ENCODE data around the gene LRP1.

Gene LRP1

DNA sequence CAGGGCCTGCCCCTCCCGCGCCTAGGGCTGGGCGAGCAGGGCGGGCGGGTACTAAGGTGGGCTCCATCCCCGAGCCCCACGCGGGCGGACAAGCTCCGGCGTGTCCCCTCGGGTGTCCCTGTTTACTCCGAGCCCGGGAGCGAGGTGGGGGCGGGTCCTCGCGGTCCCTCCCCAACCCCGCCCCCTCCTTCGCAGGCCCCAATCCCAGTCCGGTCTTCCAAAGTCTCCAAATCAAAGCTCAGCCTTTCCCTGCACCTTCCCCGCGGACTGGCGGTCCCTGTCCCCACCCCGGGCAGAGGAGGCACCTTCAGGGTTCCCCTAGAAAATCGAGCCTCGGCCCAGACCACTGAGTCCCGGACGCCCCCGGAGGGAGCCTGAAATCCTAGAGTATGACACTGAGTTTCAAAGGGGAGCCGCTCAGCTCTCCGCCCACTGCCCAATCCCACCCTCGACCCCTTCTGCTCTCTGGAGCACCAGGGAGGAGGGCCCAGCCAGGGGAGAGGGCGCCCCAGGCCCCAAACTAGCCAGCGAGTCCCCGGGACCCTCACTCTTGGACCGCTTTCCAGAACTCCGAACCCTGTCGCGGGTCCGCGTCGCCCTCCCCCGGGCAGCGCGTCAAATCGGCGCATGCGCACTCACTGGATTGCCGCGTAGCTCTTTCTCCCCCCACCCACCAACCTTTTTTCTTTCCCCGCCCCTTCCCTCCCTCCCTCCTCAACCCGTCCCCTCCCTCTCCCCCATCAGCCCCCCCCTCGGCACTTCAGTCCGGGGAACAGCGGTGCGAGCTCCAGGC, at the start of gene LRP1:
TSS of gene LRP1 (plus strand) at position 758 of the 793 bp plus-strand sequence. CDS start 482 bp downstream, outside the sequence.
- in situ Hi-C loops (cut with MboI; ENCODE audit: low sequenced_read_pairs) = no loop called here

DNA sequence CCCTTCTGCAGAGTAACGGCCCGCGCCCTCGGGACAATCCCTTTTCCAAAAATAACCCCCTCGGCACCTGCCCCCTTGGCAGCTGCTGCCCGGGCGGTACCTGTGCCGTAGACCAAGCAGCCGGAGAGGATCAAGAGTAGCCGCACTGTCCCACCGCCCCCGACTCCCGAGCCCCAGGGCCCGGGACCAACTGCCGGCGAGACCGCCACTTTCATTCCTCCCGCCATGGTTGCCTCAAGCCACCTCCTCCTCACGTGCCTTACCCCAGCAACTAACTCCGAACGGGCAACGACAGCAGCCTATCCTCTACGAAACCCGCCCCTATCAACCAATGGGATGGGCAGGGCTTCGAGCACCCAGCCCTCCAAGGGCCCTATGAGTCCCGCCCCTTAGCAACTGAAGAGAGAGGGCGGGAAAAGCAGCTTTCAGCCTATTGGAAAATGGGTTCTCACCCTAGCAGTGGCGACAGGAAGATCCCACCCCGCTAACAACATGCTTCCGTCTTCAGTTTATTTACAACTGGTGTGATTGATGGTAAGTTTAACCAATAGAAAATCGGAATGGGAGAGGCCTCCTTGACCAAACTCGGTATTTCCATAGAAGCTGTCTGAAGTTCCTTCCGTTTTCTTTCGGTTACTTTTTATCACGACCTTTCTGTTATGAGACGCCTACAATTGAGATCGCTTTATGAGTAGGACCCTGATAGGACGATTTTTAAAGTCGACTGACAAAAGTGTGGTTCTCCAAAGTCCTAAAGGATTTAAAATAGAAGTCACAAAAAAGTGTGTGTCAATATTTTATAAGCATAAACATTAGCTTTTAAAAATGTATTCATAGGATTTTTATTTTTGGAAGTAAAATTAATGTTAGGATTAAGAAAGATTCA, 49.5 kb upstream of the LRP1 start, which contains the start of gene NEMP1:
TSS of gene NEMP1 (minus strand) at position 273 of the 886 bp plus-strand sequence. CDS start at position 227, 46 bp downstream.
- in situ Hi-C loops (cut with MboI; ENCODE audit: low sequenced_read_pairs) = no loop called here

DNA sequence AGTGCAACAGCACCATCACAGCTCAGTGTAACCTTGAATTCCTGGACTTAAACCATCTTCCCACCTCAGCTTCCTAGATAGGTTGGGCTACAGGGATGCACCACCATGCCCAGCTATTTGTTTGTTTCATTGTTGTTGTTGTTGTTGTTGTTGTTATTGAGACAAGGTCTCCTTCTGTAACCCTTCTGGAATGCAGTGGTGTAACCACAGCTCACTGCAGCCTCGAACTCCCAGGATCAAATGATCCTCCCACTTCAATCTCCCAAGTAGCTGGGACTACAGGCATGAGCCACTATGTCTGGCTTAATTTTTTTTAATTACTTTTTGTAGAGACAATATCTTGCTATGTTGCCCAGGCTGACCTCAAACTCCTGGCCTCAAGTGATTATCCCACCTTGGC, 48.5 kb upstream of the LRP1 start:
- in situ Hi-C loops (cut with MboI; ENCODE audit: low sequenced_read_pairs) = no loop called here

DNA sequence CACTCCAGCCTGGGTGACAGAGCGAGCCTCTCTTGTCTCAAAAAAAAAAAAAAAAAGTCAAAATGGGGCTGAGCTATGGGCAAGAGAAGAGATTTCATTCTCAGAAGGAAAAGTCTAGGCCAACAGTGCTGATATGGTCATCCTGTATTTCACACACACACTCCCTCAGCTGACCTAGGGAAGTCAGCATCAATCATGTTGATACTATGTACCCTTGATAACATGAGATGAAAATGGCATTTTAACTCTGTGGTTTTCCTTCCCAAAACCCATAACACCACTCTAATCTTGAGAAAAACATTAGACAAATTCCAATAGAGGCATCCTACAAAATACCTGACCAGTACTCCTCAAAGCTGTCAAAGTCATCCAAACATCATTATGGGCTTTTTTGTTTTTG, 47.4 kb upstream of the LRP1 start:
- in situ Hi-C loops (cut with MboI; ENCODE audit: low sequenced_read_pairs) = no loop called here

DNA sequence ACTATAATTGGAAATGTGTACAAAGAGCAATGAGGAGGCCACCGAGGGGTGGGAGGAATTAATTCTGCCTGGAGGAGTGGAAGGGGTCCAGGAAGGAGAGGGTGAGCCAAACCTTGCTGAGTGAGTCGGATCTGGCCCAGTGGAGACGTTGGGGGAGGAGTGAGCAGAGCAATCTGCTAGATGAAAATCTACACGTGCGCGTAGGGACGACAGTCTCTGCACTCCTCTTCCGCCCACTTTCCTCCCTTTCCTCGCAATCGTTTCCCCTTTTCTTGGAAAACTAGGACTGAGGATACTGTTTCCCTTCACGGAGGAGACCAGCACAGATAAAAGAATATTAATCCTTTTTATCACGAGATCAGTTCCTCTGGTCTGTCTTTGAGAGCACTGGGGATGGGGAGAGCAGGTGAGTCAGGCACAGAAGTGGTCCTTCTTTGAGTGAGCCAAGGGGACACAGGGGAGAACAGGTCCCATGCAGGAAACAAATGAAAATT, 42.2 kb upstream of the LRP1 start:
- in situ Hi-C loops (cut with MboI; ENCODE audit: low sequenced_read_pairs) = no loop called here

DNA sequence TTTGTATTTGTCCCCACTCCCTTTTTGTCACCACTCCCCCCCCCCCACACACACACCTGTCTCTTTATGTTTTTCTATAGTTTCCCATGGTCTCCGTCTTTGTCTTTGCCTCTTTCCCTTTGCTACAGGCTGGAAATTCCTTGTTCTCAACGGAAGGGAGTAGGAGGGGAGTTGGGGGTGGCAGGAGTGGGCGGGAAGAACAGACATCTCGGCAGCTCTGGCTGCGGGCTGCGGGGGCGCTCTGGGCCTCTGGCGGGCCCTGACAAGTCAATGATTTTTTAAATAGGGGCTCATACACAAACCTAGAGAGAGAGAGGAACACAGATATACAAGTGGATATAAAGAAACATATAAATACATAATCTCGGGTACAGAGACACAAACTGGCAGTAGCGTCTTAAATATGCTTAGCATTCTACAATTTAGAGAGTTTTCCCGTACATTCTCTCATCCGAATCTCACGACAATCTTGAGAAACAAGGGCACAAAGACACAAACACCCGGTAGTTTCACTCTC, 41.7 kb upstream of the LRP1 start:
- in situ Hi-C loops (cut with MboI; ENCODE audit: low sequenced_read_pairs) = no loop called here

DNA sequence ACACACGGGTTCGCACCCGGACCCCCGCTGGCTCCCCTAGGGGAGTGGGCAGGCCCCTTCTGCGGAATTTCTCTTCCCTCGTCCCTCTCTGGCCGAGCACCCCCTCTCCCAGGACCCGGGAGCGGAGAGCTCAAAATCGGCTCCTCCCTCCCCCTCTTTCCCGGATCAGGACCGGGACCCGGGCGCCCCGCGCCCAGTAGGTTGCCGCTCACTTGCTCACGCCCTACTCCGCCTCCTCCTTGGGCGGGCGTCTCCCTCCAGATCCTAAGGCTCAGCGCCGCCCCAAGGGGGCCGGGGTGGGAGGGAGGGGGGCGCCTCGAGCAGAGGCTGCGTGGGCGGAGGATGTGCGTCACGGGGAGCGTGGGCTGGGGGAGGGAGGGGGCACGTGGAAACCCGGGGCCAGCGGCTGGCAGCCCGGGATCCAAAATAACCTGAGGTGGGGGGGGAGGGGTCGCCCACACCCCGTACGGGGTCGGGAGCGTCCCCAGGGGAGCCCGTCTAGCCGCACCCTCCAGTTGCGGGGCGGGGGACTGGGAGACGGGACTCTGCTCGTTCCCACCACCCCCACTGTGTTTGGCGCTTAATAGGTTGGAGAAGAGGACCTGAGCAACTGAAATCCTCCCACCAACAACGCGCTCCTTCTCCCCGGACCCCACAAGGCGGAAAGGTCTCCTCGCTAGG, 41.1 kb upstream of the LRP1 start:
- in situ Hi-C loops (cut with MboI; ENCODE audit: low sequenced_read_pairs) = no loop called here

DNA sequence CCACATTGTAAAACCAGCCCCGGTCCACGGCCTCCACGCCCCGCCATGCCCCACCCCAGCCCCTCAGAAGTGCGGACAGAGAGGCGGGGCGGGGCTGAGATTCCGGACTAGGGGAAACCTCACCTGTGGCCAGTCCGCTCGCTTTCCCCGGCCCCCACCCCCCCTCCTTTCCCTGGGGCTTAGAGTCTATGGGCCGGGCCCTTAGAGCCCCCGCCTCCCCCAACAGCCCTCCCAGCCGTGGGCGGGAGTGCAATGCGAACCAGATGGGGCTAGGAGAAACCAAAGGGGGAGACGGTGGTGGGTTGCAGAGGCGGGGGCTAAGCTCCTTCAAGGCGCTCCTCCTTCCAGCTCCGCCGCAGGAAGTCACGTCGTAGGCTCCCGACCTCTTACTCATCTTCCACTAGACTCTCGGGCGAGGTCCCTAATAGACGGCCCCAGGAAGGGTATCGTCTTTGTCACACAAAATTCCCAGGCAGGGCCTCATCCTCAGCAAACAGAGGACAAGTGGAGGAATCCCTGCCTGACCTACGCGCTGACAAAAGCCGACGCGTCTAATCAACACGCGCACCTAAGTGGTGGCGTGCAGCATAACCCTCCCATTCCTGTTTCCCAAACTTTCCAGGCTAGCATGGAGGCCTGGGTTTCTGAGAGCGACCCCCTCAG, 40.5 kb upstream of the LRP1 start:
- in situ Hi-C loops (cut with MboI; ENCODE audit: low sequenced_read_pairs) = no loop called here

DNA sequence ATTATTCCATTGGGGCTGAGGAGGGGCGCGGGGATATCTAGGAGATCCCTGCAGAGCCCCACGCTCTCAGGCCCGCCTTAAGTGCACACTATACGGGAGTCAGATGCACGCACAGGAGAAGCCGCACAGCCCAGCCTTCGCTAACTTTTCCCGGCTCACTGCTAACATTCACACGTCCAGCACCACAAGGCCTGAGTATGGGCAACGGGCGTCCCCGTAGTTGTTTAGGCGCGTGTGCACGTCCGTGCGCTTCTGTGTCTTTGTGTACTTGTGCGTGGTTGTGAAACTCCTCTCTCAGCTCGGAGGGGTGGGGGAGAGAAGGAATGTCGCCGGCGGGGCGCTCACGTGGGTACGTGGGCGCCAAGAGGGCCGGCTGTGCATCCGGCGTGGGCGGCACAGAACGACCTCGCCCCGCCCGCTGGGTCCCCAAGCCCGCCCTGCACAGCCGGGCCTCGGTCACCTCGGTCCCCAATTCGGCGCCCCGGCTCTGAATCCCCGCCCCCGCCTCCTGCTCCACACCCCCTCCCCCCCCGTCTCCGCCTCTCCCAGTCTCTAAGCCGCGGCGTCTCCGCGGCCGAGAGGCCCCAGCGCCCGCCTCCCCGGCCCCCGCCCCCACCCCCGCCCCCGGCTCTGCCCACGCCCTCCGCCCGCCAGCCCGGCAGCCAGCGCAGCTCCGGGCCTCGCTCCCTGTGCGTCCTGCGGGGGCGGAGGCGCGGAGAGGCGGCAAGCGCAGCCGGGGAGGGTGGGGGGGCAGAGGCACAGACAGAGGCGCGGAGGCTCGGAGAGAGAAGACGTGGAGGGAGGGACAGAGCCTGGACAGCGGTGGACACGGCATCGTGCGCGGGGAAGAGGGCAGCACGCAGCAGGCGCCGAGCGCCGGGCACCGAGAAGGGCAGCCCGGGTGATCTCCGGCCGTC, 39.7 kb upstream of the LRP1 start, which contains the start of gene NAB2:
TSS of gene NAB2 (plus strand) at position 761 of the 917 bp plus-strand sequence. CDS start 158 bp downstream, outside the sequence.
- in situ Hi-C loops (cut with MboI; ENCODE audit: low sequenced_read_pairs) = no loop called here

DNA sequence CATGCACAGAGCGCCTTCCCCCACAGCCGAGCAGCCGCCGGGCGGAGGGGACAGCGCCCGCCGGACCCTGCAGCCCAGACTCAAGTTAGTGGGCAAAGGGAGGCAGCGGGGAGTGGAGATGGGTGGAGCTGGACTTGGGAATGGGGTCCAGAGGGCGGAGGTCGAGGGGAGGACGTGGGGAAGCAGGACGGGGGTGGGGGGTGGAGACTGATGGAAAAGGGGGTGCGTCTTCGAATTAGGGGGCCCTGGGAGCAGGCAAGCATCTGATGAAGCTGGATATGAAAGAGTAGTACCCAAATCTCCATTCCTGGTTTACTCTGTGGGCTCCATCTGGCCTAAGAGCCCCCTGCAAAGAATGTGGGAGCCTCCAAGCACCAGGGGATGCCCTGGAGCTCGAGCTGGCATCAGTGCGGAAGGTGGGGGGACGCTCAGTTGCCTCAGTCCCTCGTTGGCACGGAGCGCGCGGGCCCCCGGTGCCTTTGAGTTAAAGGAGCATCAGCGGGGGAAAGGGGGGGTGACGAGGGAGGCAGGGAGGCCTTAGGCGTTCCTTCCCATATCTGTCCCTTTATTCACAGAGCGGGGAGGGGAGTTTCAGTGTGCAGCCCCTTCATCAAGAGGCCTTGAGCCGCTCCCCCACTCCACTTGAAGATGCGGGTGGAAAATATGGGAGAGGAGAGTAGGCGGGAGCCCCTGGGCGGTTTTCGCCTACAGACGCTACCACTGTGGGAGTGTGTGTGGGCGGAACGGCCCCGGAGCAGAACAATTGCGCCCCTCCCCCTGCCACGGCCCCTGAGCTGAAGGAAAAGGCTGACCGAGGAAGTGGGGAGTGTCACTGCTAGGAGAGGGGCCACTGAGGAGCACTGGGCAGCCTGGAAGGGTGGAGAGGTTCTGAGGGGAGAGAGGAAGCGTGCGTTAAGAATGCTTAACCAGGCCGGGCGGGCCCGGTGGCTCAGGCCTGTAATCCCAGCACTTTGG, 38.7 kb upstream of the LRP1 start:
- in situ Hi-C loops (cut with MboI; ENCODE audit: low sequenced_read_pairs) = no loop called here

DNA sequence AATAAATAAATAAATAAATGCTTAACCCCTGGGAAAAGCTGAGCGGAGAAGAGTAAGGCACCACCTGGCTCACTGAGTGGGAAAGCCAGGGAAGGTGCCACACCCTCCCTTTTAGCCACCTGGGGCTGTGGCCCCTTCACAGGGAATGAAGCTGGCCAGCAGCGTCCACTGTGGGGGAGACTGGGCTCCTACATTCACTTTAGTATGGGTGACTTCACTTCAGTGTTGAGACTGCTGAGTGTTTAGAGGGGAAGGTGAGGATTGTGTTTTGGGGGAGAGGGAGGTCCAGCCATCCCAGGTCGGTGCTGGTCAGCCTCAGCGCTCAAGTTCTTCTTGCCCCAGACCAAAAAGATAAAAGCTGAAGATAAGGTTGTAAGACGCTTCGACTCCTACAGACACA, 37.8 kb upstream of the LRP1 start:
- in situ Hi-C loops (cut with MboI; ENCODE audit: low sequenced_read_pairs) = no loop called here

DNA sequence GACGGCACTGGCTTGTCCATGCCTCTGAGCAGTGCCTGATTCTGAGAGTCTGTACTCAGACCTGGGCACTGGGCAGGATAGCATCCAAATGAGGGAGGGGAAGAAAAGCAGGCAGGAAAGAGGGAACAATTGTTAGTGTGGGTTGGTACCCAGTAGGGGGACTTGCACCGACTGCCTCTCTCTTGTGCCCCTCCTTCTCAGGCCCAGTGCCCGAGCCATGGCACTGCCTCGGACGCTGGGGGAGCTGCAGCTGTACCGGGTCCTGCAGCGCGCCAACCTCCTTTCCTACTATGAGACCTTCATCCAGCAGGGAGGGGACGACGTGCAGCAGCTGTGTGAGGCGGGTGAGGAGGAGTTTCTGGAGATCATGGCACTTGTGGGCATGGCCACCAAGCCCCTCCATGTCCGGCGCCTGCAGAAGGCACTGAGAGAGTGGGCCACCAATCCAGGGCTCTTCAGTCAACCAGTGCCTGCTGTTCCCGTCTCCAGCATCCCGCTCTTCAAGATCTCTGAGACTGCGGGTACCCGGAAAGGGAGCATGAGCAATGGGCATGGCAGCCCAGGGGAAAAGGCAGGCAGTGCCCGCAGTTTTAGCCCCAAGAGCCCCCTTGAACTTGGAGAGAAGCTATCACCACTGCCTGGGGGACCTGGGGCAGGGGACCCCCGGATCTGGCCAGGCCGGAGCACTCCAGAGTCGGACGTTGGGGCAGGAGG, 37.2 kb upstream of the LRP1 start:
- in situ Hi-C loops (cut with MboI; ENCODE audit: low sequenced_read_pairs) = no loop called here

DNA sequence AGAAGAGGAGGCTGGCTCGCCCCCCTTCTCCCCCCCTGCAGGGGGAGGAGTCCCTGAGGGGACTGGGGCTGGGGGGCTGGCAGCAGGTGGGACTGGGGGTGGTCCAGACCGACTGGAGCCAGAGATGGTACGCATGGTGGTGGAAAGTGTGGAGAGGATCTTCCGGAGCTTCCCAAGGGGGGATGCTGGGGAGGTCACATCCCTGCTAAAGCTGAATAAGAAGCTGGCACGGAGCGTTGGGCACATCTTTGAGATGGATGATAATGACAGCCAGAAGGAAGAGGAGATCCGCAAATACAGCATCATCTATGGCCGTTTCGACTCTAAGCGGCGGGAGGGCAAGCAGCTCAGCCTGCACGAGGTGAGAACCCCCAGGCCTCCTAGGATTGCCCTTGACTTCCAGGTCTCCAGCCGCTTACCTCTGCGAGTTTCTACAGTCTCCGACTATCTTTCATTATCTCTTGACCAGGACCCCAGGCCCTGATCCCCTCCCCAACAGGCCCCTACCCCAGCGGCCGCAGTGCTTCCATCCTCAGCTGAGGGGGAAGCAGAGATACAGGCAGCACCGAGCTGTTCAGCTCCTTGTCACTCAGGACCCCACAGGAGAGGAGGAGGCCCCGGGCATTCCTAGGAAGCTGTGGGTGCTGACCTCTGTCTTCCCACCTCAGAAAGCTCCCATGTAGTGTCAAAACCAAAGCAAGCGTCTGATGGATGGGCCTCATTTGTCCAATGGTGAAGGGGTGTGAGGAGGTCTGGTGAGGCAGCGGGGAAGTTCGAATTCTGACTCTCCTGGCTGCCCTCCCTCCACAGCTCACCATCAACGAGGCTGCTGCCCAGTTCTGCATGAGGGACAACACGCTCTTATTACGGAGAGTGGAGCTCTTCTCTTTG, 36.4 kb upstream of the LRP1 start:
- in situ Hi-C loops (cut with MboI; ENCODE audit: low sequenced_read_pairs) = no loop called here

DNA sequence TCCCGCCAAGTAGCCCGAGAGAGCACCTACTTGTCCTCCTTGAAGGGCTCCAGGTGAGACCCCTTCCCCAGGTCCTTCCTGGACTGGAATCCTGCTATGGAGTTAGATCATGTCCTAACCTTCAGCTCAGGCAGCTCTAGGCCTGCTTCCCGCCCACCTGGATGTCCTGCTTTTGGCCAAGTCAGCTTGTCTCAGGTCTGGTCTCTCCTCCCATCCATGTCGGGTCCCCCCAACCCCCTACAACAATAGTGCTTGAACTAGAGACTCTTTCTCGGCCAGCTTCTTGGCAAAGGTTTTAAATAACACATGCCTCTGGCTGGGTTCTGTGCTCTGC, 35.8 kb upstream of the LRP1 start:
- in situ Hi-C loops (cut with MboI; ENCODE audit: low sequenced_read_pairs) = no loop called here

DNA sequence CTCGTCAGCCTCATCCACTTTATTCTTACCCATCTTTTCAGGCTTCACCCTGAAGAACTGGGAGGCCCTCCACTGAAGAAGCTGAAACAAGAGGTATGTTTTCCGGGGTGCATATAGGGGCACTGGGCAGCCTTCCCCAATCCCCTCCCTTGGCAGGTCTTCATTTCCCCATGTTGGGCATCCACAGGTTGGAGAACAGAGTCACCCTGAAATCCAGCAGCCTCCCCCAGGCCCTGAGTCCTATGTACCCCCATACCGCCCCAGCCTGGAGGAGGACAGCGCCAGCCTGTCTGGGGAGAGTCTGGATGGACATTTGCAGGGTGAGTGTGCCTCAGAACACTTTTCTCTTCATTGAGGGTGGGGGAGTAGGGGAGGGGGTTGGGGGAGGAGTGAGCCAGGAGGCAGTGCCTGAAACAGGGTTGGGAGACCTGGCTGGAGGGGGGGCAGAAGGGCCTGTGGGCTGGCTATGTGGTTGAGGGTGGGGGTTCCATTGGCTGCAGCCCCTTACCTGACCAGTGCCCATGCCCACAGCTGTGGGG, 35.3 kb upstream of the LRP1 start:
- in situ Hi-C loops (cut with MboI; ENCODE audit: low sequenced_read_pairs) = no loop called here

Data from hTERT RPE-1 (cell line).